HG02885 (cell line): ENCODE results near the gene CFAP68.
"Not testable (repeated sequence)": the region's sequence is repeated elsewhere in the genome, so short reads cannot be mapped to it uniquely, and the experiment has no call there.

ENCODE experiments used
- ATAC-seq: cut with Tn5 transposase; IDR thresholded peaks from one replicate; pipeline ENCODE4 v1.9.1; 2021; ENCODE audit warnings: mild to moderate bottlenecking; ENCODE audit not compliant: unreplicated experiment, poor library complexity

The CFAP68 gene

DNA sequence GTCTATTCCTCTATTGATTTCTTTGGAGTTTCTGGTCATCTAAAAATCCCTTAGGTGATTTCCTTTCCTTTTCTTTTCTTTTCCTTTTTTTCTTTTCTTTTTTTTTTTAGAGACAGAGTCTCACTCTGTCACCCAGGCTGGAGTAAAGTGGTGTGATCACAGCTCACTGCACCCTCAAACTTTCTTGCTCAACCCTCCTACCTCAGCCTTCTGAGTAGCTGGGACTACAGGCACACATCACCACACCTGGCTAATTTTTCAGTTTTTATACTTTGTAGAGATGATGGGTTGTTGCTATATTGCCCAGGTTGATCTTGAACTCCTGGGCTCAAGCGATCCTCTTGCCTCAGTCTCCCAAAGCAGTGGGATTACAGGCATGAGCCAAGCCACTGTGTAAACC is 37.4 kb downstream of the CFAP68 start:
- ATAC-seq, result no peak

DNA sequence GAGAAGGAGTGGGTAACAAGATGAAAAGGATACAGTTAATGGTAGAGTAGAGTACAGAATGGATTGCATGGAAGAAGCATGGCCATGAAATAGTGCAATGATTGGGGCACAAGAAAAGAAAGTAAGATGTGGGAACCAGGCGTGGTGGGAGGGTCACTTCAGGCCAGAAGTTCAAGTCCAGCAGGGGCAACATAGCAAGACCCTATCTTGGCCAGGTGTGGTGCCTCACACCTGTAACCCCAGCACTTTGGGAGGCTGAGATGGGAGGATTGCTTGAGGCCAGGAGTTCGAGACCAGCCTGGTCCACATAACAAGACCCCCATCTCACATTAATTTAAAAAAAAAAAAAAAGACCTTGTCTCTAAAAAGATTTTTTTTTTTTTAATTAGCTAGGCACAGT is 38.0 kb downstream of the CFAP68 start:
- ATAC-seq, result no peak

DNA sequence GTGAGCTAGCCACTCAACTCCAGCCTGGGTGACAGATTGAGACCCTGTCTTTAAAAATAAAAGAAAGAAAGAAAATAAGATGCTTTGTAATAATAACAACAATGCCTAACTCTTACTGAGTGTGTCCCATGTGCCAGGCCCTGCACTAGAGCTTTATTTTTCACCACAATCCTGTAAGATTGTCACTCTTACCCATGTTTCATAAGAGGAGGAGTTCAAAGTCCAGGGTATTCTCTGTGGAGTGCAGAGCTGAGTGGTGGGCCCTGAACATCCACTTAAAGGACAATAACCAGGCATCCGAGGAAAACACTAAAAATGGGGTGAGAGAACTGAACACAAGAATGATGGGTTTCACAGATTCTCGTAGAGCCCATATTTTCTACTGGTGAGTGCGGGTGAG is 38.4 kb downstream of the CFAP68 start:
- no peak for ATAC-seq

DNA sequence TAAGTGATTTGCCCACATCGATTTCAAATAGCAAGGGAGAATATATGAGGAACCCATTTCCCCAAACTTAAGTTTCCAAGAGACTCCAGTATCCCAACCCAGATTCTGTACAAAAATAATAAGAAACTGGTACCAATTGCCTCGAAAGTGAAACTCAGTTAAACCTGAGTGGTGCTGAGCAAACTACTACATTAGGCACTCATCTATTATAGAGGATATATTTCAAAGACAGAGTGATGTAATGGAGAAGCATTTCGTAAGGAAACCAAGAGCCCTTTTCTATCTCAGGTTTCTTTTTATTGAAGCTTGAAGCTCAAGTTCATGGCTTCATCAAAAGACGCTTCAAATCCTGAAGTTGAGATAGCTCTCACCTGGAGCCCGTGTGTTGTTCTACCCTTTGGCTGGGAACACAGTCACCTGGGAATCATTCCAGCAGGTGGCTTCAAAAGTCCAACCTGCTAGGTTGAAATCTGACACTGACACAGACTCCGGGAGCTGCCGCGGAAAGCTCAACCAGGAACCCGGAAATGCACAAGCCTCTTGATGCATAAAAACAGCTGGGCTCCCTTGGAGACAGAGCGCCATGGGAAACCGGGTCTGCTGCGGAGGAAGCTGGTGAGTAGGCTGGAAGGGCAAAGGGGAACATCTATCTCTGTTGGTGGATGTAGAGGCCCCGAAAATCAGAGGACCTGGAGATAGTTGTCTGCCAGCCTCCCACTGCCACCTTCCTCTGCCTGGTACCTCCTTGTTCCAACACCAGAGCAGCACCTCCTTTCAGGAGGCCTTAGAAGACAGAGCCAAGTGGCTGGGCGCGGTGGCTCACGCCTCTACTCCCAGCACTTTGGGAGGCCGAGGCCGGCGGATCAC is 39.3 kb downstream of the CFAP68 start, which contains the start of gene C11orf52:
Gene C11orf52 (plus strand): TSS at position 524 of the 867 bp plus-strand sequence. CDS start 60 bp downstream, at position 584.
- ATAC-seq, result no peak

DNA sequence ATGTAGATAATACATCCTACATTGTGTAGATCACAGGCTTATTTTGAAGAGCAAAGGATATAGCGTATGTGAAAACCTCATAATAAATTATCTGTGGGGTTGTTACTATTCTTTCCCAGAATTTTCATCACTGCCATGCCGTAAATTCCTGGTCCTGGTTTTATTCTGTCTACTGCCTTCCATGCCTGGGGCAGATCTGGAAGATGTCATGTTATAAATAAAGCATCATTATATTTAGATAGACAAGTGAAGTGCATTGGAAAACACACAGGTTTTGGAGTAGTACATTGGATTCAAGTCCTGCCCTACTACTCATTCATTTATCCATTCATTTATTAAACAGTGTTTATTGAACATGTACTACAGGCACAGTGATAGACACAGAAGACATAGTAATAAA is 41.6 kb downstream of the CFAP68 start:
- ATAC-seq, result no peak

DNA sequence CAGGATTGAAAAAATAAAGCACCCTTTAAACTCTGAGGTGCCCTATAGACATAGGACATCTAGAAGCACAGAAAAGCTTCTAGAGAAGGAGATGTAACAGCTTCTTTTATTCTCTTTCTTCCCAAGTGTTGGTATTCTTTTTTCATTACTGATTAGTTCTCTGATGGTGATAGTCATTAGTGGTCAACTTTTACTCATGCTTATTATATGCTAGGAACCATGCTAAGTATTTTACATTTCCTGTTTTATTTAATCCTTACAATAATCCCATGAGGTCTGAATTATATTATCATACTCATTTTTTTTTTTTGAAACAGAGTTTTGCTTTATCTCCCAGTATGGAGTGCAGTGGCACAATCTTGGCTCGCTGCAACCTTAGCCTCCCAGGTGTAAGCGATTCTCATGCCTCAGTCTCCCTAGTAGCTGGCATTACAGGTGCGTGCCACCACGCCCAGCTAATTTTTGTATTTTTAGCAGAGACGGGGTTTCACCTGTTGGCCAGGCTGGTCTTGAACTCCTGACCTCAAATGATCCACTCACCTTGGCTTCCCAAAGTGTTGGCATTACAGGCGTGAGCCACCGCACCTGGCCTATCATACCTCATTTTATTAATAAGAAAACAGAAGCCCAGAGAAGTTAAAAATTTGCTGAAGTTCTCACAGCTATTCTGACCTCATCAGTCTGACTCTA is 42.3 kb downstream of the CFAP68 start:
- ATAC-seq, result no peak

DNA sequence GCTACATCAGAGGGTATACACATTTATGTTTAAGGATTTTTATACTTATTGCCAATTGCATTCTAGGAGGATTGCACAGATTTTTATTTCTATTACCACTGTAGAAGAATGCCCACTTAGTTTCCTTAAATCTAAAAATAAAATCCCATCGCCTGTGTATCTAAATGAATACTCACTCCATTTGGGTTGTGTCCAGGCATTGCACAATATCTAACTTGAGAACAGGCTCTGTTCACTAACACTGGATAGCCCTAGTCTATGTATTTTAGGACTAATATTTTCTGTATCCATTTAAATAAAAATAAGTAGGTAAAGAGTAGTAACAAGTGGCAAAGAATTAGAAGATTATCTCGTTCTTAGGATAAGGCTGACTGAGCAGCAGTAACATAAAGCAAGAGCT is 43.5 kb downstream of the CFAP68 start:
- ATAC-seq, result no peak

DNA sequence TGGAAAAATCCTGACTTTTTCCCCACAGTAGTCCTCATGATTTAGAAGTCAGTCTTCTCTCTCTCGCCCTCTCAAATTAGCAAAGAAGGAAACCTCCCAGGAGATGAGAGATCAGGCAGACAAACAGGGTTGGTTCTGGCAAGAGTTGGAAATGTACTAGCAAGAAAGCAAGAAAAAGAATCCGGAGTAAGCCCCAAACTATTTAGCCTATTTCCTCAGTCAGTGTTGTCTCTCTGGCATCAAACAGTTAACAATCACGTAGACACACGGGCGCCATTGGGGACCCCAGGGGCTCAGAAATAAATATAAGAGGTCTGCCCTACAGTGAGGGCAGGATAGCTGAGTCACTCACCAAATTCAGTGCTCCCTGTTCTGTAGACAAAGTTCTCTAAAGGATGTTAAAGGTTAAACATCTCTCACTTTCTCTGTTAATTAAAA is 44.0 kb downstream of the CFAP68 start:
- no peak for ATAC-seq

DNA sequence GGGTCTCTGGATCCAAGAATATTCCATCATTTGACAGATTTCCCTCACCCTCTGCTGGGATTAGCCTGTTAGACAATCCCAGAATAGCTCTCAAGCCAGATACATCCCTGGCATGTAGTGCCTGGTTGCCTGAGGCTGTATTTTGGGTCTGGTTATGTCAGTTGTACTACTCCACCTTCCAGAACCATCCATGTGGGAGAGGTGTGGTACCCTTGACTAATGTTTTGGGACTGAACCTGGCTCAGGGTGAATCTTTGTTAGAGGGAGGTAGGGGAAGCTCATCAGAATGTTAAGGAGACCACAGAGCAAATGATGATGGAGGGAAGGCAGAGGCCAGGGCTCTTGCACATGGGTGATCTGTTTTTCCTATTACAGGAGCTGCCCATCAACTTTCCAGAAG is 44.6 kb downstream of the CFAP68 start:
- ATAC-seq, result no peak

DNA sequence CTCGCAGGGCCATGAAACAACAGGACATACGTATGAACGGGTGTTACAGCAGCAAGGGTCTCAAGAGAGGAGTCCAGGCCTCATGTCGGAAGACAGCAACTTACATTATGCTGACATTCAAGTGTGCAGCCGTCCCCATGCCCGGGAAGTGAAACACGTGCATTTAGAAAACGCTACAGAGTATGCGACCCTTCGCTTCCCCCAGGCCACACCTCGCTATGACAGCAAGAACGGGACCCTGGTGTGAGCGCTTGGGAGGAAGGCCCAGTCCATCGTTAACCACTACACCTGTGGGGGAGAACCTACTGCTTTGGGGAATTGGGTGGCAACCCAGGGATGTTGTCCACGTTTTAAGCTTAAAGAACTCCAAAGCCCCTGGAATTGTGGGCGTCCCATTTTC is 46.6 kb downstream of the CFAP68 start:
- ATAC-seq, result no peak

DNA sequence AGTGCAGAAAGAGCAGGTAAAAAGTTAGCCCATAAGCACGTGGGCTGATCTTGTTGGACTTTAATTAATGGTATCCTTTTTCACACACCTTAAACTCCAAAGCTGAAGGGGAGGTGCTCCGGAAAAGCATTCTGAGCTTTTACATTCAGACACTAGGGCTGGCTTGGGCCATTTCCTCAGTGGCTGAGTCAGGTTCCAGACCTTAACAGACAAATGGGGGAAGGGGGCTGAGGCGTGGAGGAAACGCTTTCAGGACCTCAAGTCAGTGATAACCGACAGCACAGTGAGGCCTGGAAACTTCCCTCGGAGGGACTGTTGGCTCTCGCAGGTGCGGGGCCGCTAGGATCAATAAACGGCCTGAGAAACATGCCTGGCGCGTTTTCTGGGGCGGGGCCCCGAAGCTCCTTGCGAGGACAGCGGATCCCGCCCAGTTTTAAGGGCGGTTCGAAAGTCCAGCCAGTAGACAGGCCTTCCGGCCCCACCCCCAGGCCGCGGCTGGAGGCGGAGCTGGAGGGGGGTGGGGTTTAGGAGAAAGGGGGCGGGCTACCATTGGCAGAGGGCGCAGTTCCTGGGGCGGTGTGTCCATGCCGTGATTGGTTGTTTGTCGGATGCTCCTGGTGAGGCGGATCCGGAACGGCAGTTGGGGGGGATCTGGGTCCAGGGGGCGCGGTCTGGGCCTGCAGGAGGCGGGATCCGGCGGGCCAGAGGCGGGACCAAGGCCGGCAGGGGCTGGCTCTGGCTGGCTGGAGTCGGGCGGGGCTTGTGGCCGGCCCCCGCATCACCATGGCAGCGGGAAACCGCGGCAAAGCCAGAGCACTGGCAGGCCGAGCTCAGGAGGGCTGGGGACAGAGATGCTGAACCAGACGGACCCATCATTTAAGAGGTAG is 47.4 kb downstream of the CFAP68 start:
- peak; percentile 93 for ATAC-seq

DNA sequence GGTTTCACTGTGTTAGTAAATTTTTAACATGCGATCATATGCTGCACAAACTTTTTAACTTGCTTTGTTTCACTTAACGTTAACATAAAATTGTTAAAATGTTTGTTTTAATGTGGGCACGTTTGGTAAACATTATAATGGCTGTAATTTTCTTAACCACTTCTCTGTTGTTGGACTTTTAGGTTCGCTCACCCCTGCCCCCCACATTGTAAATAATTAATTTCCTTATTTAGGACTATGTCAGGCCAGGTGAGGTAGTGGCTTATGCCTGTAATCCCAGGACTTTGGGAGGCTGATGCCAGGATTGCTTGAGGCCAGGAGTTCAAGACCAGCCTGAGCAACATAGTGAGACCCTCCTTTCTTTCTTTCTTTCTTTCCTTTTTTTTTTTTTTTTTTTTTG is 51.1 kb downstream of the CFAP68 start:
- ATAC-seq, result no peak

DNA sequence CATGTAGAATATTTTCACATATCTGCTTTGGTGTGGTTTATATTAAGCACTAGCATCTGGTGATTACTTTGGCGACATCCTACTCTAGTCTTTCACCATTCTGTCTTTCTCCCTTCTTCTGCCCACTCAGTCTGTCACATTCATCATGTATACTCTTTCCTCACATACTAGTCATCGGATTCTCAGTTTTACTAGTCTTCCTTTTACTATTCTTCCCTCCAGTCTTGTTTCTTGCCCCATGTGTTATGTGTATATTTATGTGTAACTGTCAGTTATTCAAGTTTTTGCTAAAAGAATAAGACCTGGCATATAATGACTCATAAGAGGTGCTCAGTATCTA is 53.2 kb downstream of the CFAP68 start:
- ATAC-seq, result no peak

DNA sequence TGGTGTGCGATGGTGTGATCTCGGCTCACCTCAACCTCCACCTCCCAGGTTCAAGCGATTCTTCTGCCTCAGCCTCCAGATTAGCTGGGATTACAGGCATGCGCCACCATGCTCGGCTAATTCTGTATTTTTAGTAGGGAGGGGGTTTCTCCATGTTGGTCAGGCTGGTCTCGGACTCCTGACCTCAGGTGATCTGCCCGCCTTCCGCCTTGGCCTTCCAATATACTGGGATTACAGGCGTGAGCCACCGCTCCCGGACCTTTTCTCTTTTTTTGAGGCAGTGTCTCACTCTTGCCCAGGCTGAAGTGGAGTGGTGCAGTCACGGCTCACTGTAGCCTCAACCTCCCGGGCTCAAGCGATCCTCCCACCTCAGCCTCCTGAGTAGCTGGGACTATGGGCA is 53.8 kb downstream of the CFAP68 start:
- not testable (repeated sequence) for ATAC-seq

DNA sequence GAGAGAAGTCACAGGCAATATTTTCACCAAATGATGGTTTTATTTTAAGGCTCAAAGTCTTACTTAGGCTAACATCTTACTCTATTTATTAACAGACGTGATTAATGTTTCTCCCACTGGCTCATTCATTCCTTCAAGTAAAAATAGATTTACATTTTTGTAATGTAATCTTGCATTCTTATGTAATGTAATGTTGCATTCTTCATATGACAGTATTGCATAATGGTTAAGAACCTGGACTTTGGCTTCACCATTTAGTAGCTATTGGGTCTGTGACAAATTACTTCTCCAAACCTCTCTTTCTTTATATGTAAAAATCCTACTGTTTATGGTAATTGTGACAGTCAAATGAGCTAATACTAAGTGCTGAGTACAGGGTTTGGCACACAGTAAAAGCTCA is 54.5 kb downstream of the CFAP68 start:
- ATAC-seq, result no peak

DNA sequence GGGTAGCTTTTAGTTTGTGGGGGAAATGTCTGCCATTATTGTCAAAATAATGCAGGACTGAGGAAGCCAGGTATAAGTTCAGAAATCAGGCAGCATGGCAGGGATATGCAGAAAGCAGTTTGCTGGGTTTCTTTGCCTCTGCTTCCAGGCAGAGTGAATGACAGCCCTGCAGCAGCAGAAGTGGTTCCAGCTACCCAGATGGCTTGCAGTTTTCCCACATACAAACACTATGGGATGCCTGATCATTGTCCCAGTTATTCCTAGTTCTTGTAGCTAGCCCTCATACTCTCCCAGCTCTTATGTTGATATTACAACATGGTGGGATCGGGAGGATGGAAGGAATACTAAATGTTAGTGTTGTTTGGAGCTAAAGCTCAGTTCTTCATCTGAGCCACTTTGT is 55.0 kb downstream of the CFAP68 start:
- no peak for ATAC-seq
